NCI-H1436 treated with DMSO at 0.1 percent for 48 hours (cell line): ENCODE data around the gene ADCY1.

Experiments
- DNase-seq: peaks from one replicate; lab custom pipeline; 2025; lab: John Stamatoyannopoulos, UW

ADCY1 gene

DNA sequence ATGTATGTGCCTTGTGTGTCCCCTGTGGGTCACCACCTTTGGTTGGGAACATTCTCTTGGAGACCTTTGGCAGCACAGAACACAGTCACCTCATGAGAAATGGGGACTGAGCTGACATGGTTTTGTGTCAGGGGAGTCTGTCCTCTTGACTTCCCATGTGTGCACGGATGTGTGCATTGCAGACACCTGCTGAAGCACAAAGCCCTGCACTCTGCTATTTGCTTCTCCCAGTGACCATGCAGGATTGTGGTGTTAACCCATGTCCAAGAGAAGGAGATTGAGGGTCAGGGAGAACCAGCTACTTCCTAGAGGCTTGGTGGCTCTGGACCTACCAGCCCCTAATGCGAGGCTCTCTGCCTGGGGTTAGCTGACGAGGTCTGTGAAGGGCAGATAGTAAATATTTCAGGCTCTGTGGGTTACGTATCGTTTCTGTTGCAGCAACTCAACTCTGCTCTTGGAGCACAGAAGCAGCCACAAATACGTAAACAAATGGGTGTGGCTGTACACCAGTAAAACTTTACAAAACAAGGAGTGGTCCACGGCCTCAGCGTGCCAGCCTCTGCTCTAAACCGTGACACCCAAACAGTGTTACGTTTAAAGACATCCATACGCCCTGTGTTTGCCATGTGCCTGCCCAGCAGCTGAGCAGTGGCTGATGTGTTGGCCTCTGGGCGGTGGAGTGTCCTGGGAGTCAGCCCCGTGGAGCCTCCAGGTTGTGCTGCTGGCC lies 51.7 kb downstream of the ADCY1 start:
- no peak for DNase-seq

DNA sequence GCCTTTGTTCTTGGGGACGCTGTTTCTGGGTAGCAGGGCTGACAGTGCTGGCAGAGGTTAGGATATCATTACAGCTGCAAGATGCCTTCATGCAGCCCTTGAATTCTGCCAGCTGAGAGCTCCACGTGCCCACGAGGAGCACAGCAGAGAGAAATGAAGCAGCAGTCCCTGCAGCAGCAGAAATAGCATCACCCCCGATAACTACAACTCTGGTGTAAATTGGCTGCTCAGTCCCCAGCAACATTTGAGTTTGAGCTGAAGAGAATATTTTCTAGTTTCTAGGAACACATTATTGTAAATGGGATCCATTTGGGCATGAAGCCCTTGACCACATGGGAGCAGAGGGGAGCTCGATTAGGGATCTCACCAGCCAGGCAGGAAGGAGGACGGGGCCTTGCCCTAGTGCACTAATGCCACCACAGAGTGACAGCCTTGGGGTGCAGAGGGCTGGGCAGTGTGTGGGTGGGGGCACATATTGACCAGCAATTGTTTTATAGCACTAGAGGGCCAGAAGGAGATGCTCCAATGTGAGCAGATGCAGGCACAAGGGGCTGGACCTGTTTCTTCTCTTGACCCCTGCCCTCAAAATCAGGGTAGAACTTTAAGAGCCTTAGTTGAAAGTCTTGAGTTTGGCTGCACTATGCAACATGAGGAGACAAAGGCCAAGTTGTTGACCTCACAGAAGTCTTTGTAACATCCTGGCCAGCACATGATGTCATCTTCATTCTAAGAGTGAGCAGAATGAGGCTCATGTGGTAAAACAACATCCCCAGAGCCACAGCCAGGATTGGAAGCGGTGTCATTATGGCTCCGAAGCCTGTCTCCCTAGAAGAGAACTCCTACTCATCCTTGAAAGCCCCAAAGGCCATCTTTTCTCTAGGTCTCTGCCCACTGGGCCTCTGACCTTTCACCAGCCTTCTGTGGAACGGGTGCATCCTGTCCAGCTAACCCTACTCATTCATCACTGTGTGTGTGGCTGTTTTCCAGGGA lies 52.6 kb downstream of the ADCY1 start:
- DNase-seq = no peak

DNA sequence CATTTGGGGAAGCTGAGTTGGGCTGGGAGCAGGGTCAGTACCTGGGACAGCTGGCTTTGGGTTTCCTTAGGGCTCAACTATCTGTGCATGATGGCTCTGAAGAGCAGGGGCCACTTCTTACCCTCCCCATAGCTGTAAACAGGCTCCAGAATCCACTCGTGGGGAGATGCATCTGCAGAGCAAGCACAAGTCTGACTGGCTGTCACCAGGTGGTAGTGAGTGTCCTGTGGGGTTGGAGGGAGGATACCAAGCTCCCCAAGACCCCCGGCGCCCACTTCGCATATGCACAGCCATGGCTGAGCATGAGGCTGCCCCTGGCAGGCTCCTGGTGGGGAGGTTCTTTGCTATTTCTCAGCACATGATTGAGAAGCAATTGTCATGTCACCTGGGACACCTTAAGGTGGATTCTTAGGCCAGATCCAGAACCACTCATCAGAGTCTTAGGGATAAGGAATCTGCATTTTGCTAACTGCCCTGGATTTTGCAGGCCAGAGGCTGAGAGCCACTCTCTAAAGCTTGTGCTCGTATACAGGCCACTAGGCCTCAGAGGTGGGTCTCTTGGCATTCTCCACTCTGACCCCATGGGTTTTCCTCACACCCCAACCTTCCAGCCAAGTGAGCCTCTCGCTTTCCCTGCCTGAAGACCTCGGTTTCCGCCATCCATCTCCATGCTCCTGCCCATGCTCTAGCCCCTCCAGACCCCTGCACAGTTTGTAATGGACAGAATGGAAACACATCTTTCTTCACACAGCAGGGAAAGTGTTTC lies 53.7 kb downstream of the ADCY1 start:
- DNase-seq = no peak

DNA sequence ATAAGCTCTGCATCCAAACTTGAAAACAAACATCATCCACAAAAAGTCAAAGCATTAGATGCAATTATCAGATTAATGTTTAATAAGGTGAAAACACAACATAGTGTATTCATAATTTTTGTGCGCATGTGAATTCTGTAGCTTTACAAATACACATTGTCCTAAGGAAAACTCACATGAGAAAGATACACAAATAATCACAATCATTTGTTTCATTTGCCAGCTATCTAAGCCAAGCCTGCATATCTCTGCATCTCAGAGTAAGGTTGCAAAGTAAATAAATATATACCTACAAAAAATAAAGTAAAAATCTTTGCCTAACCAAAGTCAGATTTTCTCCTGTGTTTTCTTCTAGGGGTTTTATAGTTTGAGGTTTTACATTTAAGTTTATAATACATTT lies 57.4 kb downstream of the ADCY1 start:
- no peak for DNase-seq

DNA sequence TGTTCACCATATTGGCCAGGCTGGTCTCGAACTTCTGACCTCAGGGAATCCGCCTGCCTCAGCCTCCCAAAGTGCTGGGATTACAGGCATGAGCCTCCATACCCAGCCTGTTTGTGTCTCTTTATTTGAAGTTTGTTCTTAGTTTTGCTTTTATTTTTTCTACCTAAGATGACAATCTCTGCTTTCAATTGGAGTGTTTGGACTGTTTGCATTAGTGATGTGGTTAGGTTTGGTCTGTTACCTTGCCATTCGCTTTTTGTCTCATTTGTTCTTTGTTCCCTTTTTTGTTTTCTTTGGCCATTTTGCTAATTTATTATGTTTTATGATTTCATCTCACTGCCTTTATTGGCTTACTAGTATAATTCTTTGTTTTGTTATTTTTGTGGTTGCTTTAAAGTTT lies 62.6 kb downstream of the ADCY1 start:
- no peak for DNase-seq

DNA sequence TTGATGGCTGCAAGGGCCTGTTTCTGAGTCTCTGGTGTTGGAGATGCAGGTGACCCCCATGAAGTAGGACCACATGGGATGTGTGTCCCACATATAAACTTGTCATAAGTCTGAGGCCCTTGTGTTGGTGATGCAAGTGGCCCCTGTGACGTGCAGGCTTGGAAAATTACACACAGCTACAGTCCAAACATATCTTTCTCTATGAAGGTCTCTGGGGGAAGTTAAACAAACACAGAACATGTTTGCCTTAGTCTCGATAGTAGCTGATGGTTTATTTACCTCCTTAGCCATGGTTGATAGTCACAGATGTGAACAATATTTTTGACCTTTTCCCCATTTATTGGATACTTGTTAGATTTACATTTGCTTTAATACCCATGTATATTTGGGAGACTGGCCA lies 64.7 kb downstream of the ADCY1 start:
- DNase-seq = no peak

DNA sequence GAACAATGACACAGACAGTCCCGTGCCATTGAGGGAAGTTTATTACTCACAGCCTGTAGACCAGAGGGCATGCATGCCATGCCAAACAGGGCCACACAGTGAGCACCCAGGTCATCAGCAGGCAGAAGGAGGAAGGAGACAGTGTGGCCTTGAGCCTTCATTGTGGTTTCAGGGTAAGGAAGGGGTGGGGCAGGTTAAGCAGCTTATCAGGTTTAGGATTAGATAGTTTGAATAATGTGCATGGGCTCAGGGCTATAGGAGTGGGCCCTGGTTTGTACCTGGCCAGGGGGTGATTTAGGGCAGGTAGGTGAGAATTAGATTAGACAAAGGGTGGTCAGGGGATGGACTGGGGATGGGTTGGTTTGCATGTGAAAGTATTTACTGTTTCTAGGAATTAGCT lies 67.9 kb downstream of the ADCY1 start:
- DNase-seq = no peak

DNA sequence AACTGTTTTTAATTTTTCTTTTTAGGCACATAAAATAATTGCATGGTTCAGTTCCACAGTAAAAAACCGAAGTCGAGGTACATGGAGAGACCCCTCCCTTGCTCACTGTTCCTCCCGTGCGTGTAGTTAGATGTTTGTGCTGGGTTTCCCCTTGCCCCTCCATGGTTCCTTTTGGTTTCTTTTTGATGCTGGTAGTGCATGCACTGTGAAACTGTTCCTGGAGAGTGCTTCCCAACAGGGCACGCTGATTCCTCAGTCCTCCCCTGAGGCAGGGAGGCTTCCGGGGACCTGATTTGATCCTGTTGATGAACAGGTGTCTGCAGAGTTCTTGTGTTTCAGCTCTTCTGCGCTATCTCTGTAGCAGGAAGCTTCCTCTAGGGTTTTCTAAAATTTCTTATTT lies 69.5 kb downstream of the ADCY1 start:
- DNase-seq = no peak

DNA sequence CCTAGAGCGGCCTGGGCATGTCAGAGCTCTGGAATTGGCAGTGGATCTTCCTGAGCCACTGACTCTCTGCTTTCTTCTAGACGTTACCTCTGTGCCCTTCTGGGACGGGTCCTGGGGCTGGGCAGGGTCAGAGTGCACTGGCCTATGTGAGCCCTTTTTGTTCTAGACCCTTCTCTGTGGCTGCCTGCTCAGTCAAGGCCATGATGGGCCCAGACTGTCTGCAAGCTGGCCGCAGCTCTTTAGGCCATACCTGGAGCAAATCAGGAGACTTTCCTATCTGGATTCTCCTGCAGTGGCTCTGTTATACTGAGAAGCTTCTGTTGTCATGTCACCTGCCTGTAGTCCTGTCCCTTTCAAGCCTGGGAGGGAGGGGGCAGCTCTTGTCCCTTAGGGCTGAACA lies 70.1 kb downstream of the ADCY1 start:
- no peak for DNase-seq

DNA sequence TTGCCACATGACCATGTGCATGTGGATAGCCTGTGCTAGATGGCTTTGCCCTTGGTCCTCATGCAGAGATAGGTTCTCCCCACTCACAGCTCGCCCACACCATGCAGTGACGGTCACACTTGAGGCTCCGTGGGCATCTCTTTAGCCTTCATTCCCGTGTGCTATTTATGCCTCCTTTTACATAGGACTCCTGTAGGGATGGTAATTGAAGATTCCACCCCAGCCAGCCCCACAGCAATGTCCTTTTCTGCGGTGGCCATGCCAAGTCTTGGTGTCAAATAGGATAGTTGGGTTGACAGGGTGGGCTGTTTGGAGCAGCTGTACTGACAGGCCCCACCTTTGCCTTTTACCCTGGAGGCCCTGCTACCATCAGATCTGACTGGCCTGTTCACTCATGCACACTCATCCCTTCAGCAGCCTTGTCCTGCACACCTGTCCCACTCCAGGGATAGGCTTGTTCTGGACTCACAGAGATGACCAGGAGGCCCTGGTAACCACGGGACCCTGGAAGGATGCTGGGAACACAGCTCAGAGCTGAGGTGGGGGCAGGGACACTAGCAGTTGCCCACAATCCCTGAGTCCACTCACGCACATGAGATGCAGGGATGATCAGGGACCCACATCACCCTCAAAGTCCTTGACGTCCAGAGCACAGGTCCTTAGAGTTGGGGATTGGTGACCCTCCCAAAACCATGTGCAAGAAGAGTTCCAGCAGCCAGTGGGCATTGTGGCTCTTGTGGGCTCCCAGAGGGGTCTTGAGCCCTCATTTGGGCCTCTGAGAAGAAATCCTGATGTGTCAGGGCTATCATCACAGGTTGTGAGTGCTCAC lies 71.2 kb downstream of the ADCY1 start:
- DNase-seq = no peak

DNA sequence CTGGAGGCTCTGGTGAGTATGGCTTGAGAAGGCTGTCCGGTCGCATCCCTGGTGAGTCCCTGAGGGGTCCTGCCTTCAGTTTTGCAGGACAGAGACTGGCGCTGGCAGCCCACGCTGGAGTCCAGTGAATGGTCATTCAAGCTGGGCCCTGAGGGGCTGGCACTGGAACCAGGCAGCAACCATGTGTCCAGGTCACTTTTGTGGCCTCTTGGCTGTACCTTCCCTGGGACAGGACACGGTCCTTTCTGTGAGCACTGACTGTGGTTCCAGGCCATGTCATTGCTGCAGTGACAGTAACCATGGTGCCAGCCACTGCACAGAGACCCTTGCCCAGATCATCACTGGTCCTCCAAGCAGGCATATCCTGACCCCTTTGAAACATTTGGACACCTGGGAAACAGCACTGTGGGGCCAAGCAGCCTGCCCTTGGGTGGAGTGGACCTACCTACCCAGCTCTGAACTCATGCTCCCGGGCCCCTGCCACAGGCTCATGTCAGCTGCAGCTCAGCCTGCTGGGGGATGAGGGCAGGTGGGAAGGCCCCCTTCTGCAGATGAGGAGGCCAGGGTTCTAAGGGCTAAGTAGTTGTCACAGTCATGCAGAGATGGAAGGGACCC lies 72.1 kb downstream of the ADCY1 start:
- no peak for DNase-seq

DNA sequence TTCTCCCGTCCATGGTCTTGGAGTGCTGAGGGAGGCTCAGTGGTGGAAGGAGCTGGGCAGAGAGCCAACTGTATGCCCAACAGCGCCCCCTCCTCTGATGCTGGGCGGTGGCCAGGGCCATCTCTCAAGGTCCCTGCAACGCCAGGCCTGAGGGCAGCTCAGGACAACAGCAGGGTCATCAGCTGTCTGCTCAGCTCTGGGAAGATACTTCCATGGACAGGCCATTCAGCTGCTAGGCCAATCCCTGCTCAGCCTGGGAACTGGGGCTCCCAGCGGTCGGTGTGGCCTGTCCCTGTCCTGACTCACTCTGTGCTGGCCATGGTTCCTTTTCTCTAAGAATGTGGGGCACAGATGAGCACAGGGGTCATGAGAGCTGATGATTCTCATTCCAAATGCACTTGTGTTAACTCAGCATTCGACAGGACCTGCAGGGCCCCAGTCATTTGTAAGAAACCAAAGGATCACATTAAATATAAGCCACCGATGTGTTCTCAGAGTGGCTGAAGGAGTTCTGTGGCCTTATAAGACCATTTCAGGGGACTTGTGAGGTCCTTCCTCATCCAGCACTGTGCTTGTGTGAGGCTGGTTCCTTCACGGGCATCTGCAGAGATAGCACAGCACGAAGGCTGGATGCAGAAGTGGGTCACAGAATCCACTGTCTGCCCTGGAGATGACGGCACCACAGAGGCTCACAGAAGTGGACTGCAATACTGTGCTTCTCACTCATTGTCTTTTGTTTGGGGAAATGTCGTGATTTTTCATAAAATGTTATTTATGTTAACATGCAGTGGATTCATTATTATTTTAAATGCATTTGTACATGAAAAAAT lies 73.0 kb downstream of the ADCY1 start:
- DNase-seq = no peak

DNA sequence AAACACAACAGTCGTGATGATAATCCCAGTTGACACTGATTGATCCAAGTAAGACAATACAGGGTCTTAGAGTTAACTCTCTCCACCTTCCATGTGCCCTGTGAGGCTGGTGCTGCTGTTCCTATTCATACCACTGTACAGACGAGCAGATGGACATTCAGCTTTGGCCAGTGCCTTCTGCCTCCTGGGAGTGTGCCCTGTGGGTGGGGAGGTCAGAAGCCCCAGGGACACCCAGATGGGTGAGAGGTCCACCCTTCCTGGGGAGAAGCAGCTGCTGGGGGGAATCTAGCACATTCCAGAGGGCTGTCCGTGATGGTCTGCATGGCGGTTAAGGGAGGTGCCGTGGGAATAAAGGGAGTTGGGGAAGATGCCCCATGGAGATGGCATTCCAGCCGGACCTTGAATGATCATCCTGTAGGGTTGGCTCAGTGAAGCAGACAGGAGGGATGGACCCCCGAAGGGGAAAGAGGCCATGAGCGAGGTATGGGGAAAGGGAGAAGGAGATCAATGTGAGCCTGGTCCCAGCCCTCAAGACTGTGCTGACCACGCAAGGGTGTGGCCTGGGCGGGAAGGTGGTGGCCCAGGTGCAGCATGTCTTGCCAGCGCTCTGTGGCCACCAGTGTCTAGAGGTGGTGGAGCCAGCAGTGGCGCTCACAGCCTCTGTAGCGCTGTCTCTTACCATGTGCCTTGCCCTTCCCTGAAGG lies 74.0 kb downstream of the ADCY1 start:
- no peak for DNase-seq

DNA sequence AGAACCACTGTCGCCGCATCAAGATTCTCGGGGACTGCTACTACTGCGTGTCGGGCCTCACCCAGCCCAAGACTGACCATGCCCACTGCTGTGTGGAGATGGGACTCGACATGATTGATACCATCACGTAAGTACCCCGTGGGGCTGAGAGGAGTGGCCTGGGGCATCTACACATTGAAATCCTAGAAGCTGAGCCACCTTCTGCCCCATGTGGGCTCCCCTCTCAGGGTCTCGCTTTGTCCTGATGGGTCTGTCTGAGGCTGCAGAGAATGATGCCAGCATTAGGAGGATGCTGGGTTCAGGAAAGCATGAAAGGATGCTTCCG lies 74.5 kb downstream of the ADCY1 start:
- no peak for DNase-seq

DNA sequence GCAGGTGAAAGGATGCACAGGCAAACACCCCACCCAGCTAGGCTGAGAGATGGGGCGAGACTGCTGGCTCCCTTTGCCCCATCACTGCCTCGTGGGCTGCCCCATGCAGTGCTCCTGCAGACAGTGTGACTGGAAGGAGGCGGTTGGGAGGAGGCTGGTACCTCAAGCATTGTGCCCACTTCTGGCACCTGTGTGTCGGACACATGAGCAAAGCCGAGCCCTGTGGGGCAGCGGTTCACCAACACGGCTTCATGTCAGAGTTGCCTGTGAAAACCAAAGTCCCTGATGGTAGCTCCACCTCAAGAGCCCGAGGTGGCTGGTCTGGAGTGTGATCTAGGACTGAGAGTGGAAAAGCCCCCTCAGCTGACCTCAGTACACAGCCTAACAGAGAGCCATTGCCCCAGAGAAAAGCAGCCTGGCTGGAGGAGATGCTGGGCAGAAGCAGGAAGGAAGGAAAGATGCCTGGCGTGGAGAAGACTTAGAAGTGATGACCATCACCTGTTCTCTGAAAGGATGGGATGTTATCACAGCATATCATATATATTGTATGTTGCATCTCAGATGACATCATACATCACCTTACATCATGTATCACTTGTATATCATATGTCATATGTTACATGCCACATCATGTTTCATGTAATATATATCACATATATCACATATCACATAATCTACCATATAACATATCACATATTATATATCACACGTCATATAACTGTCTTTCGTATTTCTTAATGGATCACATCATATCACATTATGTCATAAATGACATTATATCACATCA lies 75.6 kb downstream of the ADCY1 start:
- DNase-seq = no peak

DNA sequence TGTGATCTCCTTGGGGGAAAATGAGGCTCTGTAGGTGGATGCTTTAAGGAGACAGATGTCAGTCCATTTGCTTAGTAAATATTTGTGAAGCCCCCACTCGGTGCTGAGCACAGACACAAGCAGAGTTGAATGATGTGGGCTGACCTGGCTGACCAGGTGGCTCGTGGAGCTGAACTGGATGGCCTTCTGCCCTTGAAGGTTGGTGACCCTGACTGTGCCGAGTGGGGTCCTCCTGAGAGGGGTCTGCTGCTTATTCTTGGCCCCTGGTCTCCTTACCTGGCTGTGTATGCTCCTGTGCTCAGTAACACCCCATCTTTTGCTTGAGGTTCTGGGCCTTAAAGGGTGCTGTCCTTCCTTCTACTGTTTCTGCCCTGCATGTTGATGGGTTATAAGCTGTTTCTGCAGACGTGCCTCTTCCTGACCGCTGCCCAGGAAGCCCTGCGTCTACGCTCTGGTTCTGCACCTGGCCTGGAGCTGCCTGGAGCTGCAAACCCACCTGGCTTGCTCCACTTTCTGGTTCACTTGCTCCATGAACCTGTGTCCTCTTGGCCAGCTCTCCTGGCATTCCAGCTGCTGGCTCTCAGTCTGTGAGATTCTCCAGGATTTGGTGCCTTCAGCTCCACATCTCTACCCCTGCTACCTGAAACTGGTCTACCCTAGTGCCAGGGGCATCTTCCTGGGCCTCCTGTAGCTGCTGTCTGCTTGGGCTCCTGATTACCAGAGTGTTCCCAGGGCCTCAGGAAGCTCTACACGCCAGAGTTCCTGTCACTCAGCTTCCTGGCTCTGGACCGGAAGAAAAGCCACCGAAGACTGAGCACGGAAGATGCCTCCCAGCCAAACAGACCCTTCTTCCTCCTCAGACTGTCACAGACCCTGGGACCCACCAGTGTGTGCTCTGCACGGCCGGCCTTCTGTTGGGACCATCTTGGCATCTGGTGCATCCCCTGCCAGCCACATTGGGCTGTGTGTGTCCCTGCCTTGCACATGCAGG lies 76.5 kb downstream of the ADCY1 start:
- DNase-seq = no peak

DNA sequence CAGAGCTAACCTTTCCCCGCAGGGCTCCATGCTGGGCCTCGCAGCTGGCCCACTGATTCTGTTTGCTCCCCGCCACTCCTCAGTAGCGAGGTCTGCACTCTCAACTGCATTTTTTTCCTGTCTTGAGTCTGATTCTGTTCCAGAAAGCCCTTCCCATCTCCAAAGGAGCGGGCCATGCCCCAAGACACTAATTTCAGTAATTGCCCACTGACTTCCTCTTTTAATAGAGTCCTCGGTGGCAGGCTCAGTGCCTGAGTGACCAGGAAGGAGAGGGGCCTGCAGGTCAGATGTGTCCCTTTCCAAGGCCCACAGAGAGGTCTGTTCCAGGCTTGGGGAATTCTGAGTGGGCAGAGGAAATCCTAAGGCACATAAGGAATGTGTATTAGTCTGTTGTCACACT lies 77.4 kb downstream of the ADCY1 start:
- DNase-seq = no peak

DNA sequence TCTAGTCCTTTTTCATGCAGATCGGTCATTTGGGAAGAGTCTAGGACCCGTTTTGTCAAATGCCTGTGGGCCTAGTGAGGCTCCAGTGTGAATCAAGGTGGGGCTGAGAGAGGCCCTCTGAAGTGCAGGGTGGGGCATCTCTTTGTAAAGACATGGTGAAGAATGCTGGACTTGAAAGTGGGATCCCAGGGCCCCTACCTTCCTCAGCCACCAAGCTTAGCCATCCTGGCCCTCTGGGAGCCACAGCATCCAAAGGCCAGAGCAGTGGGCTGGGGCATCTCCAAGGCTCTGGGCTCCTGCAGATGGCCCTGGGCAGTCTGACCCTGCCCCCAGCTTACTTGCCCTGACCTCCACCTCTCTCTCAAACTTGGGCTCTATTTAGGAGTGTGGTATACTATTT lies 78.5 kb downstream of the ADCY1 start:
- DNase-seq = no peak
